C4-2B (cell line): ENCODE data around the gene ELL.
A peak's percentile ranks its signal among the peaks of the same experiment; 100 is the strongest.

Source experiments
- H3K27ac ChIP-seq: fragments of 450-650 bp; 2 replicates; pipeline ENCODE4 v1.5.1; 2017
- CTCF ChIP-seq: fragments of 450-650 bp; conservative IDR thresholded peaks from 2 replicates; pipeline ENCODE4 v1.5.1; 2017; ENCODE audit warnings: mild to moderate bottlenecking
- ZFX ChIP-seq: fragments of 450-650 bp; IDR thresholded peaks from 2 replicates; pipeline ENCODE4 v1.6.1; 2017

ELL gene

GRCh38 chr19:18421371-18421959, 100.4 kb downstream of the ELL start:
- H3K27ac ChIP-seq = no peak overlapping the region
- TF ChIP-seq CTCF (no peak), ZFX (no peak)

- no peak overlapping the region for H3K27ac ChIP-seq
- no peak for TF ChIP-seq CTCF
- no peak for TF ChIP-seq ZFX
Measured at GRCh38 chr19:18420930-18421329, 100.9 kb downstream of the ELL start.

GRCh38 chr19:18419699-18420460, 102.0 kb downstream of the ELL start:
- peak overlapping the region; percentile 84 for H3K27ac ChIP-seq
- TF ChIP-seq CTCF (peak; percentile 59; the same call in 1 of the 2 replicates), ZFX (peak; percentile 33; the same call in 1 of the 2 replicates)

GRCh38 chr19:18419195-18419698, 102.6 kb downstream of the ELL start, which contains the start of gene SSBP4:
Gene SSBP4 (plus strand): TSS chr19:18419398. CDS start chr19:18419649, 251 bp downstream.
- TF ChIP-seq ZFX = peak; percentile 62; the same call in 1 of the 2 replicates
- TF ChIP-seq CTCF = peak; percentile 92
- H3K27ac ChIP-seq = peak within 1 kb of the TSS; percentile 84

GRCh38 chr19:18418483-18419194, 103.2 kb downstream of the ELL start:
- TF ChIP-seq CTCF (no peak), ZFX (no peak)
- H3K27ac ChIP-seq = peak overlapping the region; percentile 84

GRCh38 chr19:18418029-18418482, 103.8 kb downstream of the ELL start:
- no peak overlapping the region for H3K27ac ChIP-seq
- TF ChIP-seq ZFX = no peak
- TF ChIP-seq CTCF = no peak
